Activated T-helper 1 cell treated with anti-CD3 and anti-CD28 coated beads, Interleukin-12 subunit alpha, Interleukin-12 subunit beta, Interleukin-2, Interleukin-4 antibody, amounts not matched to agents 30 ng/mL and 10 ng/mL and 1 ng/mL, durations not matched to agents 14 hours and 24 hours and 36 hours (primary cell): ENCODE results near the gene TXK. TPM values are rescaled to one million over a fixed set of nuclear protein-coding genes. Genes with fewer than 3 reads are reported as not detected.

Source experiments
- DNase-seq: peaks from one replicate; pipeline ENCODE4 v3.0.0; 2021; ENCODE audit warnings: low spot score
- H3K27ac Mint-ChIP-seq: one replicate; pipeline ENCODE4 v1.8.0; 2021; ENCODE audit warnings: mild to moderate bottlenecking, mixed read lengths
- H3K27me3 Mint-ChIP-seq: one replicate; pipeline ENCODE4 v1.8.0; 2022; ENCODE audit warnings: mild to moderate bottlenecking, moderate library complexity, mixed read lengths; ENCODE audit not compliant: insufficient read depth
- H3K36me3 Mint-ChIP-seq: one replicate; pipeline ENCODE4 v1.8.0; 2021; ENCODE audit warnings: low read depth, mixed read lengths
- H3K4me1 Mint-ChIP-seq: one replicate; pipeline ENCODE4 v1.8.0; 2021; ENCODE audit warnings: low read depth, mixed read lengths
- H3K4me3 Mint-ChIP-seq: one replicate; pipeline ENCODE4 v1.8.0; 2021; ENCODE audit warnings: mild to moderate bottlenecking, moderate library complexity, mixed read lengths
- H3K9me3 Mint-ChIP-seq: one replicate; pipeline ENCODE4 v1.8.0; 2021; ENCODE audit warnings: mixed read lengths
- intact Hi-C: fragments of 100-400 bp; cut with micrococcal nuclease; formaldehyde crosslinking; loops from one replicate; pipeline ENCODE4 v1.15.1; 2024
- total RNA-seq: library from RNA; stranded (reverse); gene quantifications from 2 replicates; pipeline ENCODE4 v1.2.3, GENCODE V29; 2022

Gene TXK
- total RNA-seq, 1 donor from 2014 or later: 12.5 TPM

DNA sequence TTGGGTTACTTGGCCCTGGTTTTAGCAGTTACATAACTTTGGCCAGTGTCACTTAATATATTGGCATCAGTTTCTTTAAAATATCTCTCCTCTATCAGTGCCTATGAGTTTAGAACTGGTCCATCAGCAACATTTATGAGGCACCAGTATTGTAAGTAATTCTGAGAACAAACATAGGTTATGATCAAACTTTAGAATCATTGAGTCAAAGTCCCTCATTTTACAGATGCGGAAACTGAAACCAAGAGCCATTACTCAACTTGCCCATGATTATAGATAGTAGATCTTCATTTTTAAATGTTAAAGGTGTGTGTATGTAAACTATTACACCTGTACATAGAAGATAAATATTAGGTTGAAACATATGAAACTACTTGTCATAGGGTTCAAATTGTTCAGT is 113.0 kb downstream of the TXK start:
- Mint-ChIP-seq H3K36me3 (no peaks in the 10 kb centered on the region), H3K4me1 (peaks cover 8% of the 10 kb centered on the region), H3K4me3 (no peak overlapping the region), H3K9me3 (no peaks in the 10 kb centered on the region), H3K27me3 (peaks cover 20% of the 10 kb centered on the region), H3K27ac (no peak overlapping the region)
- intact Hi-C loops: loop anchor here (1.0 kb wide), 1 partner anchor 15 kb away; no protein-coding TSS in a partner anchor
- DNase-seq: no peak

DNA sequence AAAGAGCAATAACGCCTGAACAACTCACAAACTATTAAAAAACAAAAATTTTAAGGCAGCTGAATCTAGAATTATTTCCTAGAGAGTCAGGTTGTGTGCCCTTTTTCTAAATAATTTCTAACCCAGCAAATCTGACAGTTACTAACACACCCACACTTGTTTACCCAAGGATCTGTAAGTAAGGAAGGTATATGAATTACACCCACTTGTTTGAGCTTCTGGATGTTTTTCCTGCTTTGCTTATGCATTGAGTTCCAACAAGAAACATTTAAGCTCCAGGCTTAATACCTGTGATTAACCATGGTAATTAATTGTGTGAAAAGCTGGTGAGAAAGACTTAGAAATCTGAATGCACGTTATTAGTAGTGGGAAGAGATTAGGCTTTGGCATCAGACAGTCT is 115.9 kb downstream of the TXK start:
- DNase-seq: no peak
- Mint-ChIP-seq H3K4me3 (no peak overlapping the region), H3K27me3 (peaks cover 28% of the 10 kb centered on the region), H3K4me1 (peaks cover 12% of the 10 kb centered on the region), H3K36me3 (no peaks in the 10 kb centered on the region), H3K9me3 (no peaks in the 10 kb centered on the region), H3K27ac (no peak overlapping the region)
- intact Hi-C loops: loop anchor here (5.0 to 10.0 kb wide), 2 partner anchors 84 to 553 kb away; partner anchors contain the start of gene COMMD8

DNA sequence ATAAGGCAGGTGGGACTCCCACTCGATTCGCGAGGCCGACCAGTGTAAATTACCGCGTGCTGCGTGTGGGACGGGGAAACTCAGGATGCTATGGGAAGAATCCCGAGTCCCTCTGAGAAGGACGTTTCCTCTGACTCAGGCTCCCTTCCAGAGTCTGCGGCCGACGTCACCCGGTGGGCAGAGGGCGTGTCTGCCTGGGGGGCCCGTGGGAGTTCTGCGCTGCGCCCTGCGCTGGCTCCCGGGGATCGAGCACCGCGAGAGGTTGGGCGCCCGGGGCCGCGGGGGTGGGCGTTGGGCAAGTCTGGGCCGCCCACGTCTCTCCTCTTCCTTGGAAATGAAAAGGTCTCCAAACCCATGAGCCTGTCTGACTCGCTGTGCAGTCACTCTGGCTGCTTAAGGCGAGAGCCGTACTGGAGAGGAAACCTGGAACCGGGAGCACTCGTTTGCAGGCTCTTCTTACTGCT is 116.9 kb downstream of the TXK start:
- no peaks in the 10 kb centered on the region for H3K9me3 Mint-ChIP-seq
- no peak overlapping the region for H3K27ac Mint-ChIP-seq
- peaks cover 28% of the 10 kb centered on the region for H3K27me3 Mint-ChIP-seq
- no peaks in the 10 kb centered on the region for H3K36me3 Mint-ChIP-seq
- intact Hi-C loops: loop anchor here (2.0 to 10.0 kb wide), 4 partner anchors 85 to 552 kb away; partner anchors contain the start of genes COMMD8, NFXL1 and TEC
- DNase-seq: no peak
- peak overlapping the region; percentile 80 for H3K4me3 Mint-ChIP-seq
- H3K4me1 Mint-ChIP-seq: peaks cover 12% of the 10 kb centered on the region

Other genes starting within 250 kb of the TXK start
- gene NFXL1, start 219.7 kb downstream of the TXK start, total RNA-seq: 13.1 and 16.5 TPM in 2 replicates
- not detected in 2 replicates for gene CNGA1, start 117.6 kb downstream of the TXK start, total RNA-seq
- 2.0 and 2.5 TPM in 2 replicates for gene NIPAL1, start 117.5 kb downstream of the TXK start, total RNA-seq
- gene TEC, start 135.6 kb upstream of the TXK start, total RNA-seq: 1.1 and 1.3 TPM in 2 replicates
- gene SLAIN2, start 207.3 kb upstream of the TXK start, total RNA-seq: 71.4 and 79.4 TPM in 2 replicates